Trophoblast cell (in vitro differentiated cells and primary cell): ENCODE results near the gene PVALEF.

Source experiments
- DNase-seq, 2 donors: peaks; one replicate each; pipeline ENCODE4 v3.0.0-alpha.2; 2016
- H2AFZ ChIP-seq: 2 replicates; pipeline ENCODE4 v1.6.1; 2013; ENCODE audit warnings: low read length, moderate library complexity, mild to moderate bottlenecking; ENCODE audit not compliant: insufficient read depth, poor library complexity
- H2AK5ac ChIP-seq: 2 replicates; pipeline ENCODE4 v1.6.1; 2013; ENCODE audit warnings: mild to moderate bottlenecking, low read length
- H2BK120ac ChIP-seq: 2 replicates; pipeline ENCODE4 v1.6.1; 2013; ENCODE audit warnings: low read length, mild to moderate bottlenecking, moderate library complexity; ENCODE audit not compliant: insufficient read depth, poor library complexity
- H2BK12ac ChIP-seq: 2 replicates; pipeline ENCODE4 v1.6.1; 2013; ENCODE audit warnings: mild to moderate bottlenecking, low read length, moderate library complexity
- H2BK5ac ChIP-seq: 2 replicates; pipeline ENCODE4 v1.6.1; 2013; ENCODE audit warnings: low read length, low read depth, moderate library complexity, mild to moderate bottlenecking; ENCODE audit not compliant: poor library complexity
- H3K14ac ChIP-seq: 2 replicates; pipeline ENCODE4 v1.6.1; 2013; ENCODE audit warnings: mild to moderate bottlenecking, low read length
- H3K18ac ChIP-seq: 2 replicates; pipeline ENCODE4 v1.6.1; 2013; ENCODE audit warnings: mild to moderate bottlenecking, low read length
- H3K23ac ChIP-seq: 2 replicates; pipeline ENCODE4 v1.6.1; 2013; ENCODE audit warnings: low read length
- H3K27ac ChIP-seq: 2 replicates; pipeline ENCODE4 v1.5.1; 2013; ENCODE audit warnings: low read depth, mild to moderate bottlenecking, inconsistent platforms, low read length, moderate library complexity
- H3K27me3 ChIP-seq: 2 replicates; pipeline ENCODE4 v1.6.1; 2013; ENCODE audit warnings: inconsistent platforms, mild to moderate bottlenecking, low read length, moderate library complexity; ENCODE audit not compliant: insufficient read depth
- H3K36me3 ChIP-seq, 2 experiments: 1 replicate in 1 of 2; 2 replicates in 1 of 2; pipeline ENCODE4 v1.6.1; 2013; ENCODE audit warnings: low read length in 2 of 2, mild to moderate bottlenecking in 2 of 2, moderate library complexity in 1 of 2; ENCODE audit not compliant: insufficient read depth in 2 of 2, control insufficient read depth in 1 of 2
- H3K4ac ChIP-seq: 2 replicates; pipeline ENCODE4 v1.6.1; 2013; ENCODE audit warnings: low read depth, mild to moderate bottlenecking, low read length, moderate library complexity
- H3K4me1 ChIP-seq, 2 experiments: 1 replicate in 1 of 2; 2 replicates in 1 of 2; pipeline ENCODE4 v1.6.1; 2013; ENCODE audit warnings: low read length in 2 of 2, mild to moderate bottlenecking in 2 of 2, moderate library complexity in 1 of 2; ENCODE audit not compliant: insufficient read depth in 2 of 2, control insufficient read depth in 1 of 2
- H3K4me2 ChIP-seq: 2 replicates; pipeline ENCODE4 v1.6.1; 2013; ENCODE audit warnings: inconsistent platforms, mild to moderate bottlenecking, low read length, moderate library complexity
- H3K4me3 ChIP-seq: 2 replicates; pipeline ENCODE4 v1.5.1; 2013; ENCODE audit warnings: mild to moderate bottlenecking, low read depth, low read length, inconsistent platforms
- H3K79me1 ChIP-seq: one replicate; pipeline ENCODE4 v1.6.1; 2013; ENCODE audit warnings: low read length
- H3K79me2 ChIP-seq: 2 replicates; pipeline ENCODE4 v1.6.1; 2013; ENCODE audit warnings: low read length, mild to moderate bottlenecking; ENCODE audit not compliant: control insufficient read depth, insufficient read depth, poor library complexity
- H3K9ac ChIP-seq: 2 replicates; pipeline ENCODE4 v1.6.1; 2013; ENCODE audit warnings: mild to moderate bottlenecking, low read length
- H3K9me3 ChIP-seq: 2 replicates; pipeline ENCODE4 v1.6.1; 2013; ENCODE audit warnings: low read depth, mild to moderate bottlenecking, control low read depth, inconsistent platforms, low read length; ENCODE audit not compliant: insufficient read depth
- H4K12ac ChIP-seq: 2 replicates; pipeline ENCODE4 v1.6.1; 2013; ENCODE audit warnings: low read depth, mild to moderate bottlenecking, low read length, moderate library complexity
- H4K8ac ChIP-seq: 2 replicates; pipeline ENCODE4 v1.6.1; 2013; ENCODE audit warnings: low read depth, mild to moderate bottlenecking, low read length, moderate library complexity
- H4K91ac ChIP-seq: one replicate; pipeline ENCODE4 v1.6.1; 2013; ENCODE audit warnings: low read depth, mild to moderate bottlenecking, low read length, moderate library complexity
- WGBS: extraction: QIAGEN DNeasy Blood & Tissue Kit; methylation state at CpG from one replicate; pipeline ENCODE4 v1.1.7; 2013; ENCODE audit warnings: missing lambda C conversion rate; ENCODE audit not compliant: insufficient read length, insufficient coverage; ENCODE audit errors: extremely low coverage; 5-methylcytosine and 5-hydroxymethylcytosine counted together

Gene PVALEF

DNA sequence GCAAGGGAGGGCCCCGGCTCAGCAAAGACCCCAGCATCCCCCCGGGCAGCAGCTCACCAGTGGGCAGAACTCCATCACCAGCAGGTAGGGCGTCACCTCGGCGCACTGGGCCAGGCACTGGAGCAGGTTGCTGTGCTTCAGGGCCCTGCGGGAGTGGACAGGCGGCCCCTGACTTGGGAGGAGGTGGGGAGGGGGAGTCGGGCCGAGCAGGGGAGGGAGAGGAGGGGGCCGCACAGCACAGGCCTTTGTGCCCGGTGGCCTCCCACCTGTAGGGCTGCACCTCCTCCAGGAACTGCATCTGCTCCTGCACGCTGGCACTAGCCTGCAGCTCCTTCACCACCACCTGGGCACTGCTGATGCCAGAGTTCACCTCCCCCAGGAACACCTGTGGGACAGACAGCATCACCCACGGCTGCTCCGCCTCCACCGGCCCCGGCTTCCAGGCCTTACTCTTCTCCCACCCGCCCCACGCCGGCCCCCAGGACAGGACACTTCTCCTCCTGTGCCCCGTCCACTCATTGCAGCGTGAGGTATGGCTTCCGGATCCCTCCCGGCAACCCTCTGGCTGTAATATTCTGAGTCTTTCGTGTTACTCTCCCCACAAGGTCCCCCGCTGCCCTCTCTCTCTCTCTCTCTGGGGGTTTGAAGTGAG is 37.7 kb upstream of the PVALEF start:
- no peak overlapping the region for H3K18ac ChIP-seq
- H3K4me2 ChIP-seq = no peak overlapping the region
- H3K9me3 ChIP-seq = peaks cover 5% of the 10 kb centered on the region
- H4K8ac ChIP-seq = no peak overlapping the region
- H3K79me2 ChIP-seq = no peaks in the 10 kb centered on the region
- no peak overlapping the region for H2AFZ ChIP-seq
- H4K12ac ChIP-seq = no peak overlapping the region
- H3K9ac ChIP-seq = no peak overlapping the region
- no peaks in the 10 kb centered on the region for H3K36me3 ChIP-seq
- H3K27ac ChIP-seq = no peak overlapping the region
- H2BK5ac ChIP-seq = no peak overlapping the region
- no peak overlapping the region for H4K91ac ChIP-seq
- no peak for DNase-seq
- H3K79me1 ChIP-seq = no peaks in the 10 kb centered on the region
- no peak overlapping the region for H3K4me3 ChIP-seq
- no peak overlapping the region for H3K4ac ChIP-seq
- no peak overlapping the region for H2AK5ac ChIP-seq
- H3K14ac ChIP-seq = no peak overlapping the region
- H2BK120ac ChIP-seq = no peak overlapping the region
- WGBS = no CpG with 5 or more reads among the region's 25 CpGs
- H3K27me3 ChIP-seq = no peaks in the 10 kb centered on the region
- H3K4me1 ChIP-seq = no peaks in the 10 kb centered on the region
- no peak overlapping the region for H3K23ac ChIP-seq
- no peak overlapping the region for H2BK12ac ChIP-seq

DNA sequence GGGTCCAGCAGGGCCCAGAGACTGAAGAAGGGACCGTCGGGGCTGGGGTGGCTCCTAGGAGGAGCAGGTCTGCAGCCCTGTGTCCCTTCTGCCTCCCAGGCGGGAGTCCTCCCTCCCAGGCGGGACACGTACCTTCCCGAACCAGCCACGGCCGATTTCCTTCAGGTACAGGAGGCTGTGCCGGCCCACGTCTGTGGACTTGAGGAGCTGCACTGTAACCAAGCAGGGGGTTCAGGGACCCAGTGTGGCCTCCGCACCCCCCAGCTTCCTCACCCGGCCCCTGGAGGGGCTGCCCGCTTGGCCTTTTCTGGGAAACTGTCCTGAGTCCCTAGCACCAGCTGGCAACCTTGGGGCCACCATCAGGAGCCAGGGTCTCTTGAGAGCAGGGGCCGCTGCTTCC is 37.0 kb upstream of the PVALEF start:
- Histone ChIP-seq H2BK12ac (no peak overlapping the region), H3K4me2 (no peak overlapping the region), H3K27ac (no peak overlapping the region), H3K4me1 (no peaks in the 10 kb centered on the region), H3K4ac (no peak overlapping the region), H4K91ac (no peak overlapping the region), H3K9me3 (peaks cover 4% of the 10 kb centered on the region), H2AFZ (no peak overlapping the region), H3K79me2 (no peaks in the 10 kb centered on the region), H4K12ac (no peak overlapping the region), H3K18ac (no peak overlapping the region), H3K23ac (no peak overlapping the region), H2AK5ac (no peak overlapping the region), H3K4me3 (no peak overlapping the region), H4K8ac (no peak overlapping the region), H3K36me3 (no peaks in the 10 kb centered on the region), H3K14ac (no peak overlapping the region), H2BK120ac (no peak overlapping the region), H3K79me1 (no peaks in the 10 kb centered on the region), H3K9ac (no peak overlapping the region), H3K27me3 (no peaks in the 10 kb centered on the region), H2BK5ac (no peak overlapping the region)
- no CpG with 5 or more reads among the region's 14 CpGs for WGBS
- DNase-seq = no peak

DNA sequence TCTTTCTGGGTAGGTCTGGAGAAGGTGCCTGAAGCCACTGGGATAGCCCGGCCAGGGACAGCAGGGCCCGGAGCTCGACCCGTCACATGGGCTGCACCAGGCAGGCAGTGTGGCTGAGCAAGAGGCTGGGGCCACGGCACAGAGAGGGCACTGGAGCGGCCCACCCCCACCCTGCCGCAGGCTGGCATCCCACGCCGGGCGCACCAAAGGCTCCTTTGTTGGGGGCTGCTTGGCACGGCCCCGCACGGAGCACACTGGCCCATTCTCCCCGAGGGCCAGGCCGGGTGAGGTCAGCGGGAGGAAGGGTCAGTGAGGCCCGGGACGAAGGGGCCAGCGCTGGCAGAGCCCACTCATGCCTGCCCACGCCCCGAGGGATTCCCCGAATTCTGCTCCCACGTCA is 36.5 kb upstream of the PVALEF start:
- Histone ChIP-seq H3K4ac (no peak overlapping the region), H3K9ac (no peak overlapping the region), H2BK12ac (no peak overlapping the region), H3K27me3 (no peaks in the 10 kb centered on the region), H3K9me3 (peaks cover 2% of the 10 kb centered on the region), H4K8ac (no peak overlapping the region), H3K23ac (no peak overlapping the region), H2BK5ac (no peak overlapping the region), H3K18ac (no peak overlapping the region), H3K4me1 (no peaks in the 10 kb centered on the region), H3K4me2 (no peak overlapping the region), H3K79me1 (no peaks in the 10 kb centered on the region), H2BK120ac (no peak overlapping the region), H3K14ac (no peak overlapping the region), H3K27ac (no peak overlapping the region), H3K79me2 (no peaks in the 10 kb centered on the region), H3K4me3 (no peak overlapping the region), H2AK5ac (no peak overlapping the region), H2AFZ (no peak overlapping the region), H4K12ac (no peak overlapping the region), H4K91ac (no peak overlapping the region), H3K36me3 (no peaks in the 10 kb centered on the region)
- no peak for DNase-seq
- no CpG with 5 or more reads among the region's 23 CpGs for WGBS

DNA sequence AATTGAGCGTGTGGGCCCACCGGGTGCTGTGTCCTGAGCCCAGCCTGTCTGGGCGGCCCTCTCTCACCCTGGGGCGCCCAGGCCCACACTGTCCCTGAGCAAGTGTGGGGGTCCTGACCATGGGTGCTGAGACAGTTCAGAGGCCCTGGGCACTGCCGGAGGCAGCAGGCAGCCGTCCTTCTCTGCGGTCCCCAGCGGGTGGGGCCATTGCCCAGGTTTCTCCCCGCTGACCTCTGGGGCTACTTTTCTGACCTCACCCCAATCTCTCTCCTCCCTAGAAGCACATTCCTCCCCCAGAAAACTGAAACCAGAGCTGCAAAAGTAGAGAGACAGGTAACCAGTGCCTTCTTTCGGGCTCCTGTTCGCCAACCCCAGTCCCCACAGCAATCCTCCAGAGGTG is 36.0 kb upstream of the PVALEF start:
- Histone ChIP-seq H2BK120ac (no peak overlapping the region), H3K27ac (no peak overlapping the region), H3K79me1 (no peaks in the 10 kb centered on the region), H4K8ac (no peak overlapping the region), H3K23ac (no peak overlapping the region), H3K9ac (no peak overlapping the region), H2BK5ac (no peak overlapping the region), H3K4ac (no peak overlapping the region), H4K91ac (no peak overlapping the region), H4K12ac (no peak overlapping the region), H3K14ac (no peak overlapping the region), H3K36me3 (no peaks in the 10 kb centered on the region), H3K4me3 (no peak overlapping the region), H3K79me2 (no peaks in the 10 kb centered on the region), H3K18ac (no peak overlapping the region), H2AFZ (no peak overlapping the region), H3K27me3 (no peaks in the 10 kb centered on the region), H2AK5ac (no peak overlapping the region), H2BK12ac (no peak overlapping the region), H3K9me3 (peaks cover 2% of the 10 kb centered on the region), H3K4me2 (no peak overlapping the region), H3K4me1 (peaks cover under 1 to 1% of the 10 kb centered on the region in 2 experiments)
- no CpG with 5 or more reads among the region's 11 CpGs for WGBS
- DNase-seq = no peak
